ENCODE data around the gene HOXB3.
"Not testable (repeated sequence)": the region's sequence is repeated elsewhere in the genome, so short reads cannot be mapped to it uniquely, and the experiment has no call there.

The HOXB3 gene

GRCh38 chr17:48514477-48514876 lies 75.6 kb downstream of the HOXB3 start:
- no peak overlapping the region for H3K4me3 ChIP-seq (ENCODE audit: low read depth, low read length)
- TF ChIP-seq CTCF (IDR thresholded peaks at IDR 0.05; ENCODE audit: low read depth, low read length, missing control alignments): no peak
- DNase-seq (ENCODE audit: low read depth): no peak
- in situ Hi-C loops (cut with HindIII; ENCODE audit: low sequenced_read_pairs): no loop called here

- no peak for TF ChIP-seq CTCF (IDR thresholded peaks at IDR 0.05; ENCODE audit: low read depth, low read length, missing control alignments)
- no peak overlapping the region for H3K4me3 ChIP-seq (ENCODE audit: low read depth, low read length)
- no peak for DNase-seq (ENCODE audit: low read depth)
- in situ Hi-C loops (cut with HindIII; ENCODE audit: low sequenced_read_pairs): no loop called here
These were observed 76.2 kb downstream of the HOXB3 start for GRCh38 chr17:48513666-48514455.

- no peak for DNase-seq (ENCODE audit: low read depth)
- in situ Hi-C loops (cut with HindIII; ENCODE audit: low sequenced_read_pairs): no loop called here
- TF ChIP-seq CTCF (IDR thresholded peaks at IDR 0.05; ENCODE audit: low read depth, low read length, missing control alignments): no peak
- H3K4me3 ChIP-seq (ENCODE audit: low read depth, low read length): no peak overlapping the region
These were observed 76.9 kb downstream of the HOXB3 start for GRCh38 chr17:48513097-48513496.

- H3K4me3 ChIP-seq (ENCODE audit: low read depth, low read length): no peak overlapping the region
- TF ChIP-seq CTCF (IDR thresholded peaks at IDR 0.05; ENCODE audit: low read depth, low read length, missing control alignments): no peak
- DNase-seq (ENCODE audit: low read depth): no peak
- in situ Hi-C loops (cut with HindIII; ENCODE audit: low sequenced_read_pairs): no loop called here
These were observed 79.1 kb downstream of the HOXB3 start for GRCh38 chr17:48510761-48511604.

- in situ Hi-C loops (cut with HindIII; ENCODE audit: low sequenced_read_pairs): no loop called here
- TF ChIP-seq CTCF (IDR thresholded peaks at IDR 0.05; ENCODE audit: low read depth, low read length, missing control alignments): no peak
- H3K4me3 ChIP-seq (ENCODE audit: low read depth, low read length): no peak overlapping the region
- no peak for DNase-seq (ENCODE audit: low read depth)
These were observed 79.7 kb downstream of the HOXB3 start for GRCh38 chr17:48510381-48510760.

- H3K4me3 ChIP-seq (ENCODE audit: low read depth, low read length); DNase-seq (ENCODE audit: low read depth); in situ Hi-C loops (cut with HindIII; ENCODE audit: low sequenced_read_pairs): not testable (repeated sequence)
These were observed 80.3 kb downstream of the HOXB3 start for GRCh38 chr17:48509708-48510107.

- no peak for DNase-seq (ENCODE audit: low read depth)
- in situ Hi-C loops (cut with HindIII; ENCODE audit: low sequenced_read_pairs): no loop called here
- no peak overlapping the region for H3K4me3 ChIP-seq (ENCODE audit: low read depth, low read length)
- no peak for TF ChIP-seq CTCF (IDR thresholded peaks at IDR 0.05; ENCODE audit: low read depth, low read length, missing control alignments)
These were observed 83.8 kb downstream of the HOXB3 start for GRCh38 chr17:48506246-48506645.

Measured in astrocyte of the cerebellum (primary cell).